Caki2 (cell line): Measurements from ENCODE around the gene LY9. TPM values are rescaled to one million over a fixed set of nuclear protein-coding genes. Genes with fewer than 3 reads are reported as not detected.
"Not testable (repeated sequence)": the region's sequence is repeated elsewhere in the genome, so short reads cannot be mapped to it uniquely, and the experiment has no call there.

Source experiments
- DNase-seq: peaks from one replicate; pipeline ENCODE4 v3.0.0-alpha.2; 2015; ENCODE audit warnings: low read depth
- in situ Hi-C: cut with HindIII; loops from 2 replicates; pipeline ENCODE4 v1.10.0; 2016; ENCODE audit warnings: low sequenced_read_pairs, low pct_unique_long_range_greater_than_20kb, mixed read lengths
- total RNA-seq: library from RNA; depleted of rRNA; stranded (reverse); fragments of >200 nt; shearing (Covaris generic); gene quantifications from 2 replicates; pipeline ENCODE4 v1.2.3, GENCODE V29; 2014; ENCODE audit warnings: low replicate concordance

Gene LY9
- total RNA-seq, 1 experiment from 2014 or later: not detected

DNA sequence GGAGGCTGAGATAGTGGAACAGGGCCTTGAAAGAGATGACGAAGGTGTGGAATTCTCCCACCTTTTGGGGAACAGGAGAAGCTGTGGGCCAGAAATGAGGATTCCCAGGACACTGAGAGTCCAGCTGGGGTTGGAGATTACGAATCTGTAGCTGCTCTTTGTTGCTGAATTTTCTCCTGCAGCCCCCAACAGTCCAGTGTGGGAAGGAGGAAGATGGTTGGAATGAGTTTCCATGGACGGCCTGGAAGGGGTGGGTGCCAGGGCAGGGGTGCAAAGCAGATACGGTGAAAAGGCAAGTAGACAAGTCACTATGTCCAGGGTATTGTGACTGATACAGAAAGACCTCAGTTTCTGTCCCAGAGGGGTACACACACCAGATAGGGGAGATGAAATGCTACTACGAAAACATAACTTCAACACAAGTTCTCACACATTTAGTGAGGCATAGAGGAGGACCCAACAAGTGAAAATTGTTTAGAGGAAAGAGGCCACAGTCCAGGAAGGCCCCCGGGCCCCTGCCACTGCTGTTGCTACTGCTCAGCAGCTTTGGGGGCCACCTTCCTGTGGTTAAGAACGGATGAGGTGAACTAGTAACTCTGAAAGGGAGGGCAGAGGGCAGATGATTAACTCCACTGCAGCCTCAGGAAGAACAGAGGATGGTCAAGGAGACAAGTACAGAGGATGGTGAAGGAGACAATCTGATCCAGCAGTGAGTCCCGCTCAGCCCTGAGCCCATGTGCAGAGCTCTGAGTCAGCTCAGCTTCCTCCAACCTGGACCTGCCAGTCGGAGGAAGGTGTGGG, 59.4 kb downstream of the LY9 start:
- no peak for DNase-seq
- in situ Hi-C loops: no loop called here

DNA sequence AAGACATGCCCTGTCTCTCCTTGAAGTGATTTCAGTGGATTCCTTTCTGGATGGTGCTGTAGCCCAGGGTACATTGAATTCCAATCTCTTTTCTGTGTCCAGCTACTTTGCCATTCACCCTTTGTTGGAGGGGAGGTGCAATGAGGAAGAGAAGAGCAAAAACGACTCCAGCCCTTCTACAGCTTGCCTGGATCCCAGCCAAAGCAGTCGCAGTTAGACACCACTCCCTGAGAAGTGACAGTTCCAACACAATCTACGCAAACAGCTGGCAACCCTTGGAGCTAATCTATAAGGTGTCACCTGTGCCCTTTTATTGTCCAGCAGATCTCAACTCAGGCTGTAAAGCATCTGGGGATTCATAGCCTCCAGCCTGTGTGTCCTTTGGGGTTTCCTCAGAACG, 62.1 kb downstream of the LY9 start:
- DNase-seq: no peak
- in situ Hi-C loops: no loop called here

GRCh38 chr1:160858507-160858906, 62.5 kb downstream of the LY9 start:
- in situ Hi-C loops: no loop called here
- no peak for DNase-seq

DNA sequence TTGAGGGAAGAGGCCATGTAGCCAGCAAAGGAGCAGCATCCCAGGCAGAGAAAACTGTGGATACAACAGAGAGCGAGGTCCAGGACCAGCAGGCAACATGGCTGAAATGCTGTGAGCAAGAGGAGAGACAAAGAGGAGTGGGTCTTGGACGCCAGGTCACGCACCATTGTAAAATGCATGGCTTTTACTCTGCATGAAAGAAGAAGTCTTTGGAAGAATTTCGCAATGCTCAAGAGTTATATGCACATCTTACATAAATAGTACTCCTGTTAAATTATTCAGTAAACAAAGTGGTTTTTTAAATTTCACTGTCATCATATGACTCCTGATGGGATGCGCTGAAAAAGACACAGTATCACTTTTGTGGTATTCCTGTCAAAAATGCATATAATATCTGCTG, 63.2 kb downstream of the LY9 start:
- DNase-seq: no peak
- in situ Hi-C loops: no loop called here

GRCh38 chr1:160860840-160861505, 65.0 kb downstream of the LY9 start:
- DNase-seq: no peak
- in situ Hi-C loops: no loop called here

- no peak for DNase-seq
- in situ Hi-C loops: no loop called here
Measured at GRCh38 chr1:160862203-160863060, 66.5 kb downstream of the LY9 start, which contains the start of gene CD244. Gene CD244 (minus strand): TSS chr1:160862887. CDS start chr1:160862677, 210 bp downstream.

- in situ Hi-C loops: no loop called here
- DNase-seq: no peak
Measured at GRCh38 chr1:160863061-160863773, 67.2 kb downstream of the LY9 start.

GRCh38 chr1:160863774-160864131, 67.8 kb downstream of the LY9 start:
- in situ Hi-C loops: no loop called here

DNA sequence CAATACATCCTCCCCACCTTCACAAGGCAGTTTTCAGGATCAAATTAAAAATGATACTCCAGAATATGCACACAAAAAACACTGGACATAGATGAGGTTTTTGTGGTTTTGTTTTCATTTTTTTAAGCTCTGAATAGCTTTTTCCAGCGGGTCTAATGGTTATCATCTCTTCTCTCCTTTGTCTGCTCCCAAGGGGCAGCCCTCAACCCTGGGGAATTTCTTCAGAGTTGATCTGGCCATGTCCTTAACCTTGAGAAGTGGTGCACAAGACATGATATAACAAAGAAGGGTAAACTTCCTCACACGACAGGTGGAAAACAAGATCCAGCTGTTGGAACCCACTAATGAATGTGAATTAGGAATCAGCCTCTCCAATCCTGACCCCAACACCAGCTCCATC, 68.2 kb downstream of the LY9 start:
- in situ Hi-C loops: no loop called here

More at GRCh38 chr1:160863774-160864131, 67.8 kb downstream of the LY9 start:
- no peak for DNase-seq

DNA sequence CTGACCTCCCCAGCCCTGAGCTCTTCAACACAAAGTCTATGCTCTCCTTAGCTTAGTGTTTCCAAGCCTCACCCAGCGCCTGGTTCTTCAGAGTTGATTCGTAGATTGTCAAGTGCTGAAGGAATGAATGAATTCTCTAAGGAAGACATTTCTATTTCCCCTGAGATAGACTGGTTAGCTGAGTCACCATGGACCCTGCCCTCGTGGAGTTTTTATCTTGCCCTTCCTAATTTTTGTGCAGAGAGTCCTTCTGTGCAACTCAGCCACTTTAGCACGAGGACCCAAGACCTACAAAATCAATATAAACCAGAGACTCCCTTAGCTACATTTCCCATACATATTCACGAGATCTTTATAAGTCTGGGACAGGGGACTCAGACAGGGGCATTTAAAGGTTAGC, 69.4 kb downstream of the LY9 start:
- no peak for DNase-seq
- in situ Hi-C loops: no loop called here

More for the DNA sequence above, 68.2 kb downstream of the LY9 start:
- DNase-seq: no peak

DNA sequence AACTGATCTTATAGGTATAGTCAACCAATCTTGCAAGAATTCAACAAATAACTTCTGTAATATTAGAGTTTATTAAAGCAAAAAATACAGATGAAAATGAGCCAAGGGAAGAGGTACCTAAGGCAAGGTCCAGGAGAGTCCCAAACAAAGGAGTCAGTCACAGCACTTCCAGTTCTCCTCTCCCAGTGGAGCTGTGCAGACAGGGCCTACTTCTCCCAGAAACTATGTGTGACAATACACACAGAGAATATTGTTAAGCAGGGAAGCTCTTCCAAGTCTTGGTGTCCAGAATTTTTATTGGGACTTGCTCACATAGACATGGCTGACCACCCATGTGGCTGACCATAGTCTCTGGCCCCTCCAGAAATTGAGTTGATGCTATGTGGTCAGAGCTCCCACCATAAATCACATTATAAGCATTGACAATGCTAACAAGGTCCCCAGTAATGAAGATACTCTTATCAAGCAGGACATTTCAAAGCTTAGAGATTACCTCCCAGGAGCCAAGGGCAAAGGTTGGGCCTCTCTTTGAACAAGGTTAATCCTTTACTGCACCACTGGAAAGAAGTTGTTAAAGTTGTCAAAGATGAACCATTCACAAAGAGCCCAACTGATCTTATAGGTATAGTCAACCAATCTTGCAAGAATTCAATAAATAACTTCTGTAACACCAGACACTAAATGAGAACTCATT, 70.2 kb downstream of the LY9 start:
- in situ Hi-C loops: no loop called here

DNA sequence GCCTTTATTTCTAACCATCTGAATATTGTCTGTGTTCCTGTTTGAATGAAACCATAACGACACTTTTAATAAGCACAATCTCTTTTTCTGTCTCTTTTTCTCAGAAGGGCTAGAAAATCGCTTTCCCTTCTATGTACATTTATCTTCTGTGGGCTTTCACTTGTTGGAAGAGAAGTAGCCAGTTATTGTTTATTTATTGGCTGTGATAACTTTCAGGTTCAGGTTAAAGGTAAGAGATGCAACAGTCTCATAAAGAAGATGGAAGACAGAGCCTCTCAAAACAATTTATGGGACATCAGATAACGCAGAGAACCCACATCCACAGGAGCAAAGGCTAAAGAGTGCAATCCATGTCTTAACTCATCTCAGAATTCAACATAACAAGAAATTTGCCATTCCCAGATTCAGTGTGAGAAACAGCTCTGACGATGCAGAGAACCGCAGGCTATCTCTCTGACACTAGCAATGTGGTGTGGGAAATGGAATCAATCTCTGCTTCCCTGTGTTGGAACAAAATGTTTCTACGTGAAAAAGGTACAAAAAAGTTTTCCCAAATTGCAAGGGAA, 70.8 kb downstream of the LY9 start:
- no peak for DNase-seq
- in situ Hi-C loops: no loop called here

More for the DNA sequence above, 70.2 kb downstream of the LY9 start:
- DNase-seq: no peak

DNA sequence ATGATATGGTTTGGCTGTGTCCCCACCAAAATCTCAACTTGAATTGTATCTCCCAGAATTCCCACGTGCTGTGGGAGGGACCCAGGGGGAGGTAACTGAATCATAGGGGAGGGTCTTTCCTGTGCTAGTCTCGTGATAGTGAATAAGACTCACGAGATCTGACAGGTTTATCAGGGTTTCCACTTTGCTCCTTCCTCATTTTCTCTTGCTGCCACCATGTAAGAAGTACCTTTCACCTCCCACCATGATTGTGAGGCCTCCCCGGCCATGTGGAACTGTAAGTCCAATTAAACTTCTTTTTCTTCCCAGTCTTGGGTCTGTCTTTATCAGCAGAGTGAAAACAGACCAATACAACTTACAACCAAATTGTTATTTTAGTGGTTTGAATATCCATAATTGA, 71.7 kb downstream of the LY9 start:
- DNase-seq, in situ Hi-C loops: not testable (repeated sequence)

DNA sequence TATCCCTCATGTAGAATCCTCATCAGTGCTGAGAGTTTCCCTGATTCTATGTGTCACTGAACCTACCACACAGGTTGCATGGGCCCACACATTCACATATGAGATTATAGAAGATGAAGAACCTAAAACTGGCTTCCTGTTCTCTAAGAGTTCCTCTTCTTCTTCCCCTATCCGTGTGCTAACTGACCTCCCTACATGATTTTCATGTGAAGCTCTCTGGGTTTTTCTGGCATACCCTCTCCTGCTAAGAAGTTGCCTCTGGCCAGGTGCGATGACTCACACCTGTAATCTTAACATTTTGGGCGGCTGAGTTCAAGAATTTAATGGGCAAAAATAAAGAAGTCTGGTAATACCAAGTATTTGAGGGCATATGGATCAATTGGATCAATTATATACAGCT, 72.2 kb downstream of the LY9 start:
- DNase-seq: no peak
- in situ Hi-C loops: no loop called here

GRCh38 chr1:160874935-160875334, 79.0 kb downstream of the LY9 start:
- in situ Hi-C loops: no loop called here
- no peak for DNase-seq

DNA sequence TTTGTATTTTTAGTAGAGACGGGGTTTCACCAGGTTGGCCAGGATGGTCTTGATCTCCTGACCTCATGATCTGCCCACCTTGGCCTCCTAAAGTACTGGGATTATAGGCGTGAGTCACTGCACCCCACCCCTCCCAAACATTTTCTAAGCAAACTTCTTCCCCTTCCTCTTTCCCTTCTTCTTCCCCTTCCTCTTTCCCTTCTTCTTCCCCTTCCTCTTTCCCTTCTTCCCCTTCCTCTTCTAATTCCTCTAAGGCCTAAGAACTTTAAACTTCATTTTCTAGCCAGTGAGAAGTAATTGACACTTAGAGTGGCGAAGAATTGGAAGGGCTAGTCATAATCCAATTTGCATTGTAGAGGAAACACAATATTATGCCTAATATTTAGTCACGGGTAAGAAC, 79.6 kb downstream of the LY9 start:
- DNase-seq, in situ Hi-C loops: not testable (repeated sequence)

DNA sequence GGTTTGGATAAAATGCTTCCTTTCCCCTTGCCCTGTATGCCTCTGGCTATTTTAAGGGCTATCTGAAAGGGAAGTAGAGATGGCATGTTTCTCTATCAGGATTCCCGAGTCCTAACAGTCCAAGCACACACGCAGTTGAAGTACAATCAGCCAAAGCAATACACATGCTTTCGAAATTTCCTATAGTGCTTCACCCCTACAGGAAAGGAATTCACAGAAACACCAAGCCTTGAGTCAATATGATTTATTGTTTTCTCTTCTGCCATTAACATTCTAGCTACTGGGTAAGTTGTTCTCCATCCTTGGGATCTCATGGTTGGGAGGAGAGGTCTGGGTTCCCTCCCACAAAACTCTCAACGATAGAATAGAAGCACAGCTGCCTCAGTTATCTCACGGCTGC, 80.3 kb downstream of the LY9 start:
- in situ Hi-C loops: no loop called here
- DNase-seq: no peak
